Mesenchymal stem cell (in vitro differentiated cells and primary cell): ENCODE data around the gene WWOX.

Experiments used
- DNase-seq: peaks from one replicate; pipeline ENCODE4 v3.0.0-alpha.2; 2013
- H2AFZ ChIP-seq: one replicate; pipeline ENCODE4 v1.6.1; 2013; ENCODE audit warnings: low read depth, mild to moderate bottlenecking, control low read depth, inconsistent platforms, low read length, moderate library complexity
- H2AK5ac ChIP-seq: 2 replicates; pipeline ENCODE4 v1.6.1; 2013; ENCODE audit warnings: low read length, moderate library complexity, mild to moderate bottlenecking, inconsistent platforms; ENCODE audit not compliant: severe bottlenecking
- H2BK120ac ChIP-seq: one replicate; pipeline ENCODE4 v1.6.1; 2013; ENCODE audit warnings: low read depth, mild to moderate bottlenecking, inconsistent platforms, low read length, moderate library complexity
- H2BK12ac ChIP-seq, 2 experiments: one replicate each; pipeline ENCODE4 v1.6.1; 2013; ENCODE audit warnings: inconsistent platforms in 2 of 2, low read length in 2 of 2, mild to moderate bottlenecking in 2 of 2, moderate library complexity in 2 of 2, control low read depth in 1 of 2
- H2BK15ac ChIP-seq: one replicate; pipeline ENCODE4 v1.6.1; 2013; ENCODE audit warnings: mild to moderate bottlenecking, low read depth, inconsistent platforms; ENCODE audit not compliant: poor library complexity, severe bottlenecking
- H2BK5ac ChIP-seq: 2 replicates; pipeline ENCODE4 v1.6.1; 2013; ENCODE audit warnings: low read depth, mild to moderate bottlenecking, low read length, control low read depth, inconsistent platforms; ENCODE audit not compliant: poor library complexity, severe bottlenecking
- H3K14ac ChIP-seq, 2 experiments: one replicate each; pipeline ENCODE4 v1.6.1; 2013; ENCODE audit warnings: inconsistent platforms in 2 of 2, low read length in 2 of 2, control low read depth in 1 of 2, mild to moderate bottlenecking in 1 of 2, moderate library complexity in 1 of 2
- H3K18ac ChIP-seq, 2 experiments: one replicate each; pipeline ENCODE4 v1.6.1; 2013; ENCODE audit warnings: inconsistent platforms in 2 of 2, low read length in 2 of 2, control low read depth in 1 of 2, low read depth in 1 of 2, mild to moderate bottlenecking in 1 of 2
- H3K23ac ChIP-seq, 2 experiments: one replicate each; pipeline ENCODE4 v1.6.1; 2013; ENCODE audit warnings: inconsistent platforms in 2 of 2, low read length in 2 of 2, mild to moderate bottlenecking in 2 of 2, moderate library complexity in 2 of 2, control low read depth in 1 of 2
- H3K27ac ChIP-seq: 2 replicates; pipeline ENCODE4 v1.5.1; 2013; ENCODE audit warnings: mild to moderate bottlenecking, moderate library complexity, low read length, control low read depth, inconsistent platforms; ENCODE audit not compliant: poor library complexity, severe bottlenecking
- H3K27me3 ChIP-seq, 2 experiments: 2 replicates each; pipeline versions ENCODE4 v1.6.1 to v1.7.0; 2013; ENCODE audit warnings: low read length in 2 of 2, mild to moderate bottlenecking in 2 of 2, moderate library complexity in 2 of 2, control low read depth in 1 of 2, inconsistent platforms in 1 of 2; ENCODE audit not compliant: control insufficient read depth in 1 of 2, insufficient read depth in 1 of 2
- H3K36me3 ChIP-seq, 2 experiments: 2 replicates each; pipeline versions ENCODE4 v1.6.1 to v1.7.0; 2013; ENCODE audit warnings: low read length in 2 of 2, control low read depth in 1 of 2, inconsistent platforms in 1 of 2, low read depth in 1 of 2, mild to moderate bottlenecking in 1 of 2; ENCODE audit not compliant: insufficient read depth in 2 of 2, control insufficient read depth in 1 of 2
- H3K4ac ChIP-seq, 2 experiments: one replicate each; pipeline ENCODE4 v1.6.1; 2013; ENCODE audit warnings: inconsistent platforms in 2 of 2, low read length in 2 of 2, mild to moderate bottlenecking in 2 of 2, moderate library complexity in 2 of 2, control low read depth in 1 of 2, low read depth in 1 of 2
- H3K4me1 ChIP-seq: 2 replicates; pipeline ENCODE4 v1.6.1; 2013; ENCODE audit warnings: low read depth, low read length, control low read depth; ENCODE audit not compliant: control insufficient read depth, insufficient read depth
- H3K4me2 ChIP-seq: 2 replicates; pipeline ENCODE4 v1.6.1; 2013; ENCODE audit warnings: low read length, mild to moderate bottlenecking, inconsistent platforms; ENCODE audit not compliant: poor library complexity, severe bottlenecking
- H3K4me3 ChIP-seq, 2 experiments: 2 replicates each; pipeline versions ENCODE4 v1.5.1 to v1.7.0; 2013; ENCODE audit warnings: low read length in 2 of 2, mild to moderate bottlenecking in 2 of 2, control low read depth in 1 of 2, low read depth in 1 of 2; ENCODE audit not compliant: insufficient read depth in 1 of 2
- H3K79me1 ChIP-seq: replicated peaks from 2 replicates; pipeline ENCODE4 v1.6.1; 2013; ENCODE audit warnings: mild to moderate bottlenecking, control low read depth, low read length, inconsistent platforms; ENCODE audit not compliant: poor library complexity, severe bottlenecking
- H3K9ac ChIP-seq: 2 replicates; pipeline ENCODE4 v1.7.0; 2013; ENCODE audit warnings: mild to moderate bottlenecking, low read length, moderate library complexity
- H3K9me3 ChIP-seq: 2 replicates; pipeline ENCODE4 v1.7.0; 2013; ENCODE audit warnings: mild to moderate bottlenecking, low read length; ENCODE audit not compliant: control insufficient read depth
- H4K8ac ChIP-seq: one replicate; pipeline ENCODE4 v1.6.1; 2013; ENCODE audit warnings: inconsistent platforms, mild to moderate bottlenecking, low read length, moderate library complexity
- H4K91ac ChIP-seq: one replicate; pipeline ENCODE4 v1.6.1; 2013; ENCODE audit warnings: mild to moderate bottlenecking, low read length, inconsistent platforms
- WGBS: methylation state at CpG from one replicate; pipeline ENCODE4 v1.1.7; 2013; ENCODE audit warnings: mixed read lengths; 5-methylcytosine and 5-hydroxymethylcytosine counted together

Gene WWOX

GRCh38 chr16:78277321-78278055, 178.0 kb downstream of the WWOX start:
- Histone ChIP-seq H3K4ac (no peak overlapping the region), H2BK15ac (no peak overlapping the region), H2BK120ac (no peak overlapping the region), H2BK12ac (no peak overlapping the region), H3K4me3 (peak overlapping the region in 1 of 2 experiments; percentile 54), H3K27ac (peak overlapping the region; percentile 58), H3K14ac (no peak overlapping the region), H3K36me3 (no peaks in the 10 kb centered on the region), H4K91ac (no peak overlapping the region), H2AFZ (no peak overlapping the region), H3K9me3 (peaks cover 4% of the 10 kb centered on the region), H3K23ac (no peak overlapping the region), H3K79me1 (no peaks in the 10 kb centered on the region), H3K4me1 (peaks cover 3% of the 10 kb centered on the region), H2AK5ac (no peak overlapping the region), H3K4me2 (peak overlapping the region; percentile 1), H2BK5ac (no peak overlapping the region), H3K27me3 (no peaks in the 10 kb centered on the region), H3K9ac (peak overlapping the region; percentile 18), H3K18ac (no peak overlapping the region), H4K8ac (peak overlapping the region; percentile 59)
- WGBS: 49% methylated on average over 12 of the region's 12 CpGs
- DNase-seq: no peak

GRCh38 chr16:78278056-78278450, 178.6 kb downstream of the WWOX start:
- 94% methylated on average over 3 of the region's 3 CpGs for WGBS
- H3K23ac ChIP-seq: no peak overlapping the region
- no peak overlapping the region for H3K14ac ChIP-seq

GRCh38 chr16:78281115-78281514, 181.7 kb downstream of the WWOX start:
- Histone ChIP-seq H3K27ac (no peak overlapping the region), H2AK5ac (no peak overlapping the region), H3K4me3 (no peak overlapping the region), H2BK120ac (no peak overlapping the region), H3K18ac (no peak overlapping the region), H3K4ac (no peak overlapping the region), H3K4me1 (peaks cover 3% of the 10 kb centered on the region), H3K9me3 (peaks cover 4% of the 10 kb centered on the region), H3K27me3 (no peaks in the 10 kb centered on the region), H4K91ac (no peak overlapping the region), H2AFZ (no peak overlapping the region), H2BK15ac (no peak overlapping the region), H3K23ac (no peak overlapping the region), H3K14ac (no peak overlapping the region), H2BK5ac (no peak overlapping the region), H3K79me1 (no peaks in the 10 kb centered on the region), H3K9ac (no peak overlapping the region), H2BK12ac (no peak overlapping the region), H3K36me3 (no peaks in the 10 kb centered on the region), H4K8ac (no peak overlapping the region), H3K4me2 (no peak overlapping the region)
- DNase-seq: no peak
- 70% methylated on average over 6 of the region's 6 CpGs for WGBS

More at GRCh38 chr16:78278056-78278450, 178.6 kb downstream of the WWOX start:
- Histone ChIP-seq H2AK5ac (no peak overlapping the region), H3K4me2 (no peak overlapping the region), H3K27ac (no peak overlapping the region), H2BK12ac (no peak overlapping the region), H3K9ac (no peak overlapping the region), H2BK15ac (no peak overlapping the region), H2AFZ (no peak overlapping the region), H4K91ac (no peak overlapping the region), H2BK5ac (no peak overlapping the region), H3K27me3 (no peaks in the 10 kb centered on the region), H2BK120ac (no peak overlapping the region), H3K4me3 (no peak overlapping the region), H3K4ac (no peak overlapping the region), H3K4me1 (peaks cover 3% of the 10 kb centered on the region), H3K9me3 (peaks cover 4% of the 10 kb centered on the region), H4K8ac (no peak overlapping the region), H3K36me3 (no peaks in the 10 kb centered on the region), H3K79me1 (no peaks in the 10 kb centered on the region), H3K18ac (no peak overlapping the region)
- no peak for DNase-seq

DNA sequence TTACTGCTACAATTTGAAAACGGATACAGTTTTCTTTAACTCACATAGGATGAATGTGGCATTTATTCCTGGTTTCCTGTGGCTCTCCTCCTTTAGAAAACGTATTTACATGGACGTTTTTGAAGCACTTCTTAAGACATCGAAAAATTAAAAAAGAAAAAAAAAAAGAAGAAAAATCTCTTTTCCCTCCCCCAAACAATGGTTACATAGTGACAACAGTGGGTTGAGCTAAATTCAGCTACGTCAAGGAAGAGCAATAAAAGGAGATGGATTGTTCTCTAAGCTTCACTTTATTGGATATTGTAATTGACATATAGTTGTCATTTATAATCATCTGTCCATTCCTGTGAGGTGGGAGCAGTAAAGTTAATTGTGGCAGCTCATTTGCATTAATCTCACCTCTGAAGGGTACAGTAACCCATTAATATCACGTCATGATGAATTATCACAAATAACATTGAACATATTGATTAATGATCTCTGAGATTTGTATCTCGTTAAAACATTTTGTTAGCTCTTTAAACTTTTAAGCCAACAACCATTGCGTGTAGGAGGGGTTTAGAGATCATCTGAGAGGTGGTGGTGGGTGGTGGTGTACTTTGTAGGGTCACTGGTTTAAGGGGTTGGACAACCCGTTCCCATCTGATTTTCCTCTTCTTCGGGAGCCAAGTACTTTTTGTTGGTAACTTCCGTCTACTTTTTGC, 184.2 kb downstream of the WWOX start:
- no peak overlapping the region for H2AFZ ChIP-seq
- H3K27me3 ChIP-seq: no peaks in the 10 kb centered on the region
- no peak overlapping the region for H2BK5ac ChIP-seq
- 91% methylated on average over 6 of the region's 11 CpGs for WGBS
- H3K4me3 ChIP-seq: no peak overlapping the region
- no peak overlapping the region for H3K14ac ChIP-seq
- DNase-seq: no peak
- no peak overlapping the region for H2AK5ac ChIP-seq
- no peaks in the 10 kb centered on the region for H3K36me3 ChIP-seq
- no peak overlapping the region for H3K4ac ChIP-seq
- peaks cover 4% of the 10 kb centered on the region for H3K9me3 ChIP-seq
- H2BK15ac ChIP-seq: no peak overlapping the region
- no peak overlapping the region for H4K91ac ChIP-seq
- no peak overlapping the region for H3K23ac ChIP-seq
- H3K27ac ChIP-seq: no peak overlapping the region
- no peak overlapping the region for H2BK12ac ChIP-seq
- no peak overlapping the region for H3K4me2 ChIP-seq
- no peak overlapping the region for H4K8ac ChIP-seq
- no peak overlapping the region for H3K9ac ChIP-seq
- no peaks in the 10 kb centered on the region for H3K4me1 ChIP-seq
- H3K18ac ChIP-seq: no peak overlapping the region
- H2BK120ac ChIP-seq: no peak overlapping the region
- no peaks in the 10 kb centered on the region for H3K79me1 ChIP-seq
